ENCODE data around the gene MTHFD2L. TPM values are rescaled to one million over a fixed set of nuclear protein-coding genes. Genes with fewer than 3 reads are reported as not detected.
A peak's percentile ranks its signal among the peaks of the same experiment; 100 is the strongest.

The MTHFD2L gene
- 13.6 TPM for total RNA-seq (ENCODE audit: unreplicated experiment)
- long read RNA-seq, partial matches to known transcripts, result 0 of 5 reads
- long read RNA-seq, other reads (novel, unspliced or antisense), result 0 of 5 reads

- Mint-ChIP-seq H3K4me3 (ENCODE audit: unreplicated experiment) (peak within 1 kb of the TSS; percentile 97), H3K9me3 (ENCODE audit: unreplicated experiment) (no peaks in the 10 kb centered on the region), H3K27me3 (ENCODE audit: unreplicated experiment) (no peaks in the 10 kb centered on the region), H3K4me1 (ENCODE audit: unreplicated experiment) (peaks cover 24% of the 10 kb centered on the region), H3K27ac (ENCODE audit: unreplicated experiment) (peak within 1 kb of the TSS; percentile 97), H3K36me3 (ENCODE audit: low read depth, unreplicated experiment) (peaks cover 10% of the 10 kb centered on the region)
- DNase-seq (ENCODE audit: low spot score), result peak; percentile 95
- no peak for TF ChIP-seq CTCF (IDR thresholded peaks at IDR 0.05; ENCODE audit: unreplicated experiment)
Measured at GRCh38 chr4:74157561-74158465, at the start of gene MTHFD2L. TSS of gene MTHFD2L (plus strand) at chr4:74158118. CDS start at chr4:74158139, 21 bp downstream.

- Mint-ChIP-seq H3K27ac (ENCODE audit: unreplicated experiment) (peak overlapping the region; percentile 64), H3K4me3 (ENCODE audit: unreplicated experiment) (no peak overlapping the region)
Measured at GRCh38 chr4:74108457-74109115, 49.3 kb upstream of the MTHFD2L start.

GRCh38 chr4:74109116-74109869 is 48.6 kb upstream of the MTHFD2L start:
- H3K27ac Mint-ChIP-seq (ENCODE audit: unreplicated experiment), result peak overlapping the region; percentile 90
- peaks cover 18% of the 10 kb centered on the region for H3K4me1 Mint-ChIP-seq (ENCODE audit: unreplicated experiment)
- no peak overlapping the region for H3K4me3 Mint-ChIP-seq (ENCODE audit: unreplicated experiment)

More at GRCh38 chr4:74108457-74109115, 49.3 kb upstream of the MTHFD2L start:
- Mint-ChIP-seq H3K36me3 (ENCODE audit: low read depth, unreplicated experiment) (no peaks in the 10 kb centered on the region), H3K4me1 (ENCODE audit: unreplicated experiment) (peaks cover 18% of the 10 kb centered on the region), H3K27me3 (ENCODE audit: unreplicated experiment) (no peaks in the 10 kb centered on the region), H3K9me3 (ENCODE audit: unreplicated experiment) (no peaks in the 10 kb centered on the region)
- DNase-seq (ENCODE audit: low spot score), result no peak
- TF ChIP-seq CTCF (IDR thresholded peaks at IDR 0.05; ENCODE audit: unreplicated experiment), result no peak

GRCh38 chr4:74109870-74110605 is 47.9 kb upstream of the MTHFD2L start:
- peak overlapping the region; percentile 90 for H3K27ac Mint-ChIP-seq (ENCODE audit: unreplicated experiment)
- TF ChIP-seq CTCF (IDR thresholded peaks at IDR 0.05; ENCODE audit: unreplicated experiment), result no peak
- peaks cover 18% of the 10 kb centered on the region for H3K4me1 Mint-ChIP-seq (ENCODE audit: unreplicated experiment)
- H3K36me3 Mint-ChIP-seq (ENCODE audit: low read depth, unreplicated experiment), result no peaks in the 10 kb centered on the region
- H3K4me3 Mint-ChIP-seq (ENCODE audit: unreplicated experiment), result no peak overlapping the region
- DNase-seq (ENCODE audit: low spot score), result no peak
- H3K9me3 Mint-ChIP-seq (ENCODE audit: unreplicated experiment), result no peaks in the 10 kb centered on the region
- no peaks in the 10 kb centered on the region for H3K27me3 Mint-ChIP-seq (ENCODE audit: unreplicated experiment)

More at GRCh38 chr4:74109116-74109869, 48.6 kb upstream of the MTHFD2L start:
- DNase-seq (ENCODE audit: low spot score), result peak; percentile 16
- Mint-ChIP-seq H3K27me3 (ENCODE audit: unreplicated experiment) (no peaks in the 10 kb centered on the region), H3K36me3 (ENCODE audit: low read depth, unreplicated experiment) (no peaks in the 10 kb centered on the region), H3K9me3 (ENCODE audit: unreplicated experiment) (no peaks in the 10 kb centered on the region)
- no peak for TF ChIP-seq CTCF (IDR thresholded peaks at IDR 0.05; ENCODE audit: unreplicated experiment)

Measured in endothelial cell (in vitro differentiated cells).